H1 (cell line): ENCODE measurements around the gene CAMTA1. TPM values are rescaled to one million over a fixed set of nuclear protein-coding genes. Genes with fewer than 3 reads are reported as not detected.

Experiments
- CTCF ChIA-PET: fragments of 300-600 bp; sonication (Branson Sonifier 250); formaldehyde crosslinking; loops from one replicate; lab custom pipeline; 2021; ENCODE audit not compliant: partially characterized antibody; lab: Charles Lee
- POLR2A ChIA-PET: fragments of 300-600 bp; sonication (Branson Sonifier 250); formaldehyde crosslinking; loops from one replicate; lab custom pipeline; 2021; ENCODE audit warnings: inconsistent platforms; ENCODE audit not compliant: partially characterized antibody; lab: Charles Lee
- DNase-seq, 2 experiments: peaks; one replicate each; pipeline versions ENCODE4 v3.0.0 to v3.0.0-alpha.2; 2010 to 2022; ENCODE audit warnings: low spot score in 2 of 2, low read depth in 1 of 2, mixed read lengths in 1 of 2
- FAIRE-seq: peaks from 2 replicates; lab custom pipeline; 2011; peaks lifted over from hg19 to GRCh38; lab: Jason Lieb, UNC
- H2AFZ ChIP-seq: 2 replicates; pipeline ENCODE4 v1.8.1; 2012; ENCODE audit warnings: low read length, inconsistent platforms
- H2AK5ac ChIP-seq: 2 replicates; pipeline ENCODE4 v1.6.1; 2013; ENCODE audit warnings: low read depth, low read length
- H2BK120ac ChIP-seq: replicated peaks from 2 replicates; pipeline ENCODE3; 2013; ENCODE audit warnings: low read depth, low read length, inconsistent platforms
- H2BK12ac ChIP-seq: 2 replicates; pipeline ENCODE4 v1.6.1; 2013; ENCODE audit warnings: low read depth, low read length
- H2BK15ac ChIP-seq: 2 replicates; pipeline ENCODE4 v1.6.1; 2013; ENCODE audit warnings: low read length
- H2BK20ac ChIP-seq: 2 replicates; pipeline ENCODE4 v1.6.1; 2013; ENCODE audit warnings: low read length
- H2BK5ac ChIP-seq: 2 replicates; pipeline ENCODE4 v1.6.1; 2013; ENCODE audit warnings: low read depth, low read length
- H3K14ac ChIP-seq: 2 replicates; pipeline ENCODE4 v1.6.1; 2013; ENCODE audit warnings: inconsistent platforms; ENCODE audit not compliant: insufficient read length
- H3K18ac ChIP-seq: 2 replicates; pipeline ENCODE4 v1.6.1; 2013; ENCODE audit warnings: low read length; ENCODE audit errors: extremely low read depth
- H3K23ac ChIP-seq: 2 replicates; pipeline ENCODE4 v1.6.1; 2013; ENCODE audit warnings: inconsistent platforms; ENCODE audit not compliant: insufficient read length
- H3K23me2 ChIP-seq: 2 replicates; pipeline ENCODE4 v1.6.1; 2013; ENCODE audit warnings: low read depth, low read length
- H3K27ac ChIP-seq: 2 replicates; pipeline ENCODE4 v1.6.1; 2011; ENCODE audit warnings: low read depth, low read length, inconsistent platforms
- H3K27me3 ChIP-seq, 4 experiments: replicated peaks in 1 of 4; 1 replicate in 1 of 4; 2 replicates in 3 of 4; pipeline versions ENCODE4 v1.6.1 to v1.8.1; 2011 to 2013; ENCODE audit warnings: low read length in 3 of 4, mild to moderate bottlenecking in 3 of 4, inconsistent platforms in 2 of 4, mixed read lengths in 2 of 4, moderate library complexity in 1 of 4; ENCODE audit not compliant: control insufficient read depth in 3 of 4, insufficient read depth in 3 of 4; ENCODE audit errors: extremely low read depth in 1 of 4
- H3K36me3 ChIP-seq, 4 experiments: 2 replicates each; pipeline versions ENCODE4 v1.6.1 to v1.8.1; 2011 to 2013; ENCODE audit warnings: mild to moderate bottlenecking in 4 of 4, low read length in 3 of 4, moderate library complexity in 2 of 4, control low read depth in 1 of 4, inconsistent platforms in 1 of 4; ENCODE audit not compliant: insufficient read depth in 4 of 4, control insufficient read depth in 2 of 4
- H3K4ac ChIP-seq: replicated peaks from 2 replicates; pipeline ENCODE3; 2013; ENCODE audit warnings: low read length, low read depth, mixed read lengths, inconsistent platforms; ENCODE audit not compliant: insufficient read length
- H3K4me1 ChIP-seq, 4 experiments: replicated peaks in 1 of 4; 1 replicate in 1 of 4; 2 replicates in 3 of 4; pipeline versions ENCODE4 v1.6.1 to v1.8.1; 2011 to 2013; ENCODE audit warnings: low read length in 3 of 4, inconsistent platforms in 2 of 4, mixed read lengths in 1 of 4; ENCODE audit not compliant: insufficient read depth in 4 of 4, control insufficient read depth in 3 of 4
- H3K4me2 ChIP-seq, 2 experiments: 2 replicates each; pipeline versions ENCODE4 v1.6.1 to v1.8.1; 2011 to 2013; ENCODE audit warnings: low read depth in 2 of 2, low read length in 2 of 2, control low read depth in 1 of 2, inconsistent platforms in 1 of 2, mild to moderate bottlenecking in 1 of 2; ENCODE audit not compliant: insufficient read depth in 1 of 2
- H3K4me3 ChIP-seq, 4 experiments: fragments of 200-600, 300-600 bp in 1 of 4; sonication (generic), shearing (Covaris generic), sonication (Bioruptor Twin) in 1 of 4; 2 replicates each; pipeline versions ENCODE4 v1.5.1 to v1.8.1; 2011 to 2016; ENCODE audit warnings: low read length in 4 of 4, low read depth in 3 of 4, control low read depth in 2 of 4, inconsistent platforms in 2 of 4, mild to moderate bottlenecking in 2 of 4, mixed read lengths in 1 of 4, moderate library complexity in 1 of 4; ENCODE audit not compliant: insufficient read depth in 2 of 4; ENCODE audit errors: extremely low read depth in 1 of 4
- H3K56ac ChIP-seq: replicated peaks from 2 replicates; pipeline ENCODE3; 2013; ENCODE audit warnings: low read depth, mild to moderate bottlenecking, mixed read lengths, low read length, inconsistent platforms; ENCODE audit not compliant: insufficient read length
- H3K79me1 ChIP-seq: 2 replicates; pipeline ENCODE4 v1.6.1; 2013; ENCODE audit warnings: low read depth, low read length, control low read depth
- H3K79me2 ChIP-seq, 2 experiments: 2 replicates each; pipeline versions ENCODE4 v1.6.1 to v1.8.1; 2012 to 2013; ENCODE audit warnings: low read length in 2 of 2, mild to moderate bottlenecking in 2 of 2, inconsistent platforms in 1 of 2; ENCODE audit not compliant: insufficient read depth in 2 of 2, control insufficient read depth in 1 of 2
- H3K9ac ChIP-seq, 4 experiments: replicated peaks in 1 of 4; 1 replicate in 1 of 4; 2 replicates in 3 of 4; pipeline versions ENCODE4 v1.6.1 to v1.8.1; 2011 to 2013; ENCODE audit warnings: low read depth in 3 of 4, low read length in 3 of 4, control low read depth in 2 of 4, mild to moderate bottlenecking in 2 of 4, moderate library complexity in 2 of 4, inconsistent platforms in 1 of 4; ENCODE audit errors: extremely low read depth in 1 of 4
- H3K9me3 ChIP-seq, 2 experiments: 2 replicates each; pipeline versions ENCODE4 v1.6.1 to v1.8.1; 2012 to 2013; ENCODE audit warnings: mild to moderate bottlenecking in 2 of 2, moderate library complexity in 2 of 2, control low read depth in 1 of 2, inconsistent platforms in 1 of 2, low read depth in 1 of 2, low read length in 1 of 2, mixed read lengths in 1 of 2; ENCODE audit not compliant: insufficient read depth in 2 of 2
- H4K20me1 ChIP-seq, 2 experiments: replicated peaks in 1 of 2; 2 replicates each; pipeline versions ENCODE3 to v1.8.1; 2011 to 2013; ENCODE audit warnings: inconsistent platforms in 2 of 2, low read length in 2 of 2, mild to moderate bottlenecking in 1 of 2; ENCODE audit not compliant: insufficient read depth in 2 of 2, control insufficient read depth in 1 of 2
- H4K5ac ChIP-seq: 2 replicates; pipeline ENCODE4 v1.6.1; 2013; ENCODE audit warnings: low read length, low read depth, mixed read lengths, inconsistent platforms; ENCODE audit not compliant: insufficient read length
- H4K8ac ChIP-seq: 2 replicates; pipeline ENCODE4 v1.8.0; 2013; ENCODE audit warnings: mild to moderate bottlenecking, moderate library complexity, low read length, inconsistent platforms; ENCODE audit not compliant: insufficient read depth; ENCODE audit errors: extremely low read depth
- H4K91ac ChIP-seq: replicated peaks from 2 replicates; pipeline ENCODE3; 2013; ENCODE audit warnings: low read length, mixed read lengths, inconsistent platforms; ENCODE audit not compliant: insufficient read length
- ASH2L ChIP-seq: fragments of 200-600, 300-600 bp; sonication (generic); IDR thresholded peaks from one replicate; pipeline ENCODE4 v1.7.1; 2017; ENCODE audit warnings: low read length
- BACH1 ChIP-seq: IDR thresholded peaks from 2 replicates; pipeline ENCODE4 v1.6.1; 2012; ENCODE audit warnings: low read length, improper control_type of control experiment
- BCL11A ChIP-seq, 2 experiments: IDR thresholded peaks; one replicate each; pipeline ENCODE4 v1.6.1; 2011; ENCODE audit warnings: low read depth in 2 of 2, low read length in 2 of 2, mild to moderate bottlenecking in 2 of 2
- CREB1 ChIP-seq: IDR thresholded peaks from 2 replicates; pipeline ENCODE4 v1.6.1; 2012; ENCODE audit warnings: inconsistent platforms
- GABPA ChIP-seq: IDR thresholded peaks from 2 replicates; pipeline ENCODE4 v1.6.1; 2011; ENCODE audit warnings: mild to moderate bottlenecking, low read length, moderate library complexity, borderline replicate concordance; ENCODE audit not compliant: insufficient read depth
- GTF2F1 ChIP-seq: IDR thresholded peaks from 2 replicates; pipeline ENCODE4 v1.6.1; 2012; ENCODE audit warnings: low read depth, low read length, improper control_type of control experiment, borderline replicate concordance
- NANOG ChIP-seq: IDR thresholded peaks from 2 replicates; pipeline ENCODE4 v1.6.1; 2011; ENCODE audit warnings: low read length, low read depth, mild to moderate bottlenecking, inconsistent platforms; ENCODE audit not compliant: insufficient read depth, poor library complexity, severe bottlenecking
- POLR2A ChIP-seq, 2 experiments: IDR thresholded peaks; 1 replicate in 1 of 2; 2 replicates in 1 of 2; pipeline ENCODE4 v1.6.1; 2011; ENCODE audit warnings: low read depth in 2 of 2, low read length in 2 of 2, mild to moderate bottlenecking in 2 of 2; ENCODE audit errors: control extremely low read depth in 1 of 2
- SIRT6 ChIP-seq: IDR thresholded peaks from one replicate; pipeline ENCODE4 v1.7.1; 2012; ENCODE audit warnings: low read length, inconsistent platforms
- SIX5 ChIP-seq: IDR thresholded peaks from 2 replicates; pipeline ENCODE4 v1.6.1; 2011; ENCODE audit warnings: mild to moderate bottlenecking, low read depth, low read length
- SP4 ChIP-seq: IDR thresholded peaks from 2 replicates; pipeline ENCODE4 v1.6.1; 2012; ENCODE audit warnings: low read length, inconsistent platforms
- SUZ12 ChIP-seq: fragments of 200-600 bp; sonication (generic); IDR thresholded peaks from 2 replicates; pipeline ENCODE4 v1.6.1; 2012; ENCODE audit warnings: mild to moderate bottlenecking, inconsistent platforms, low read length, moderate library complexity, mixed read lengths
- TAF7 ChIP-seq: optimal IDR thresholded peaks from 2 replicates; pipeline ENCODE3; 2011; ENCODE audit warnings: low read depth, mild to moderate bottlenecking, inconsistent platforms, low read length, moderate library complexity, borderline replicate concordance
- WGBS, 2 experiments: shearing (Covaris generic) in 1 of 2; methylation state at CpG; one replicate each; pipeline versions ENCODE4 v1.1.6 to v1.1.7; 2013 to 2015; ENCODE audit warnings: low lambda C conversion rate in 2 of 2, mixed read lengths in 2 of 2, inconsistent platforms in 1 of 2, low coverage in 1 of 2, missing lambda C conversion rate in 1 of 2; ENCODE audit not compliant: insufficient replicate concordance in 2 of 2, insufficient coverage in 1 of 2, insufficient read length in 1 of 2; ENCODE audit errors: extremely low coverage in 1 of 2, missing lambda C conversion rate in 1 of 2; 5-methylcytosine and 5-hydroxymethylcytosine counted together
- polyA plus RNA-seq, 7 experiments: library from polyadenylated mRNA; depleted of rRNA in 3 of 7; stranded (reverse) in 5 of 7; unstranded in 2 of 7; fragments of >200 nt in 5 of 7; fragments of 200-250 nt in 2 of 7; gene quantifications; 1 replicate in 5 of 7; 2 replicates in 1 of 7; 4 replicates in 1 of 7; pipeline versions ENCODE4 v1.2.1 to v1.2.3, GENCODE V29; 2011 to 2013; ENCODE audit warnings: missing spikeins in 2 of 7, mixed read lengths in 2 of 7
- total RNA-seq: library from RNA; stranded (reverse); fragmentation: NEBNext Ultra II Directional; extraction: Animal tissue kit (Norgen Biotek cat#: 25700); gene quantifications from 2 replicates; pipeline ENCODE4 v1.2.1, GENCODE V29; 2021

Gene CAMTA1
- total and polyA plus RNA-seq, 2 of the 8 experiments (the other 6 are each of a cell fraction or from before 2014, with no cell fraction given): 65.0 to 119 TPM

- Histone ChIP-seq H3K27me3 (no peaks in the 10 kb centered on the region; a peak in 1 of 7 replicates), H3K14ac (no peak overlapping the region), H3K4me2 (peak overlapping the region; percentile 11 to 60; a peak in 3 of 4 replicates), H4K91ac (peak overlapping the region; percentile 92), H2BK120ac (peak overlapping the region; percentile 4), H2BK12ac (peak overlapping the region; percentile 72), H2BK15ac (peak overlapping the region; percentile 90; the same call in 1 of the 2 replicates), H3K4me1 (peaks cover 0 to 23% (median 12%) of the 10 kb centered on the region in 4 experiments; a peak in 6 of 7 replicates), H3K4ac (peak overlapping the region; percentile 24), H4K20me1 (no peaks in the 10 kb centered on the region), H4K8ac (peak overlapping the region; percentile 88; the same call in 1 of the 2 replicates), H3K36me3 (no peaks in the 10 kb centered on the region), H2BK5ac (peak overlapping the region; percentile 76; the same call in 1 of the 2 replicates), H3K56ac (no peak overlapping the region), H2AK5ac (no peak overlapping the region), H3K4me3 (peak overlapping the region in 3 of 4 experiments; percentile 7 to 42 (median 19); a peak in 4 of 8 replicates), H3K79me2 (no peaks in the 10 kb centered on the region), H3K27ac (no peak overlapping the region), H2BK20ac (peak overlapping the region; percentile 72), H3K9me3 (no peaks in the 10 kb centered on the region), H3K9ac (peak overlapping the region in 1 of 4 experiments; percentile 1; a peak in 2 of 7 replicates), H3K23ac (no peak overlapping the region), H3K79me1 (no peaks in the 10 kb centered on the region), H3K18ac (peak overlapping the region; percentile 94), H2AFZ (peak overlapping the region; percentile 47; the same call in 1 of the 2 replicates), H3K23me2 (no peaks in the 10 kb centered on the region), H4K5ac (peak overlapping the region; percentile 37)
- 34% methylated on average over 19 of the region's 19 CpGs; no CpG with 5 or more reads in 1 of the 2 experiments for WGBS, 2 experiments
- FAIRE-seq (peak; percentile 42), DNase-seq (peak; percentile 43 to 93)
- POLR2A ChIA-PET: interaction anchor here (0.7 to 3.6 kb wide), 7 partner anchors 10 to 84 kb away, joined by 3 to 36 read pairs (median 4); no protein-coding TSS in a partner anchor
- CTCF ChIA-PET: interaction anchor here (0.6 to 23.6 kb wide), 60 partner anchors 9 to 595 kb away, joined by 3 to 554 read pairs (median 4); partner anchors contain the start of genes PER3 and VAMP3
- 0 out of 3 replicates have a peak, but pooled peaks of 1 of the 2 experiments have one; percentile 30 for TF ChIP-seq POLR2A (IDR thresholded peaks at IDR 0.05; ENCODE audit: control extremely low read depth in 1 of 2, low read depth in 2 of 2, low read length in 2 of 2)
- TF ChIP-seq ASH2L: no peak
- peak; percentile 19 for TF ChIP-seq NANOG
- no peak for TF ChIP-seq SP4
- no peak for TF ChIP-seq GTF2F1
- TF ChIP-seq BCL11A (IDR thresholded peaks at IDR 0.05; ENCODE audit: low read depth in 2 of 2, low read length in 2 of 2): no peak
- no peak for TF ChIP-seq CREB1
- TF ChIP-seq GABPA: peak; percentile 46; the same call in 1 of the 2 replicates
- no peak for TF ChIP-seq SUZ12
- TF ChIP-seq SIX5: no peak
- no peak for TF ChIP-seq TAF7
- no peak for TF ChIP-seq SIRT6
- no peak for TF ChIP-seq BACH1
Observed at GRCh38 chr1:7669559-7670311, 884.5 kb downstream of the CAMTA1 start.
